Measurements from ENCODE around the gene AFTPH. TPM values are rescaled to one million over a fixed set of nuclear protein-coding genes. Genes with fewer than 3 reads are reported as not detected.

Gene AFTPH
- total and polyA plus RNA-seq, 8 donors: 29.9 to 66.4 (median 54.6) TPM

DNA sequence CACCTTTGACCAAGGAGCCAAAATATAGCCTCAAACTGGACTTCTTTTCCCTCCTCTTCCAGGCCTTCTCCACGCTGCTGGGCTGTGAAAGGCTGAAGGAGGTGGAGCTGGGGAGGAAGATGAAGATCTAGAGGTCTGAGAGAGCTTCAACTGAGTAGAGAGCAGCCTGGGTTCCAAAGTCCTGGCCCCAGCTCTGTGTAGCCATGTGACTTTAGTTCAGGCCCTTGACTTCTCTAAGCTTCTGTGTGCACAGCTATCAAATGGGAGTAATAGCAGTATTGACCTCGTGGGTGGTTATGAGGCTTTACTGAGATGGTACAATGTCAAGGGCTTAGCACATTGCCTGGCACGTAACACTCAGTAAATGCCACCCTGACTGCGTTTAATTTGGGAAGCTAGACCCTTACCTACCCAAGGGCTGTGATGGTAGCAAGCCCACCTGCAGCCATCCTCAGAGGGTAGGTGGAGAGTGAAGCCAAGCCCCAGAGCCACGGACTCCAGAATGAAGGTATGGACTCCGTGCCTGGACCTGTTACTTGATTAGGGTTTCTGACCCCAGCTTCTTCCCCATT, 91.2 kb downstream of the AFTPH start:
- DNase-seq (no peak), ATAC-seq (no peak)
- H3K4me1 ChIP-seq: no peaks in the 10 kb centered on the region
- no peaks in the 10 kb centered on the region for H3K9me3 ChIP-seq
- H3K36me3 ChIP-seq: no peaks in the 10 kb centered on the region
- no peaks in the 10 kb centered on the region for H3K27me3 ChIP-seq
- TF ChIP-seq, protein P1, sequence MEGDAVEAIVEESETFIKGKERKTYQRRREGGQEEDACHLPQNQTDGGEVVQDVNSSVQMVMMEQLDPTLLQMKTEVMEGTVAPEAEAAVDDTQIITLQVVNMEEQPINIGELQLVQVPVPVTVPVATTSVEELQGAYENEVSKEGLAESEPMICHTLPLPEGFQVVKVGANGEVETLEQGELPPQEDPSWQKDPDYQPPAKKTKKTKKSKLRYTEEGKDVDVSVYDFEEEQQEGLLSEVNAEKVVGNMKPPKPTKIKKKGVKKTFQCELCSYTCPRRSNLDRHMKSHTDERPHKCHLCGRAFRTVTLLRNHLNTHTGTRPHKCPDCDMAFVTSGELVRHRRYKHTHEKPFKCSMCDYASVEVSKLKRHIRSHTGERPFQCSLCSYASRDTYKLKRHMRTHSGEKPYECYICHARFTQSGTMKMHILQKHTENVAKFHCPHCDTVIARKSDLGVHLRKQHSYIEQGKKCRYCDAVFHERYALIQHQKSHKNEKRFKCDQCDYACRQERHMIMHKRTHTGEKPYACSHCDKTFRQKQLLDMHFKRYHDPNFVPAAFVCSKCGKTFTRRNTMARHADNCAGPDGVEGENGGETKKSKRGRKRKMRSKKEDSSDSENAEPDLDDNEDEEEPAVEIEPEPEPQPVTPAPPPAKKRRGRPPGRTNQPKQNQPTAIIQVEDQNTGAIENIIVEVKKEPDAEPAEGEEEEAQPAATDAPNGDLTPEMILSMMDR (IDR thresholded peaks at IDR 0.05): no peak
- no peak overlapping the region for H3K27ac ChIP-seq
- intact Hi-C loops (cut with DNase I): no loop called here
- no peak overlapping the region for H3K4me3 ChIP-seq

DNA sequence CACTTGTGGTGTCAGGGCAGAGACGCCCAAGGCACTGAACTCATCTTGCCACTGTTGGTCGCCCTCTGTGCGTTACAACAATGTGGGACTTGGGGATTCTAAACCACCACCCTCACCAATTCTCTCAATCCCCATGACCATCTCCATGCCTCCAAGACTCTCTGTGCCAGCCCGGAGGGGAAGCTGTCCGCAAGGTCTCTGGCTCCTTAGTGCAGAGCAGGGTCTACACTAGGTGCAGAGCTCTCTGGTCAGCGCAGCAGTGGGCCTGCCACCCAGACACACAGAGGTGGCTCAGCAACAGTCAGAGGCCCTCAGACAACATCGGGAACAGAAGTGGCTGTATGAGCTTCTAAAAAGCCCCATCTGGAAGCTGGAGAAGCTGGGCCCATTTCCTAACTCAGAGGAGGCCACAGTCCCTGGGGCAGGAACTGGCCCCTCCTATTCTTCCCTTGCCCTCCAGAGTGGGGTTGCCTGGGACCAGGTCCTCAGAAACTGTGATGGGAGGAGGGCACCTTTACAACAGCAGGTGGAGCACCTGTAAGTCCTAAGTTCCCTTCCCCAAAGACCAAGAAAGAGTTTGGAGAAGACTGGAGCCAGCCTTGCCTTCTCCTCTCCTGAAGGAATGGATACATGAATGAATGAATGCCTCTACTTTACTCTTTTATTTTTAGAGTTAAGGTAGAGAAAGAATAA, 91.9 kb downstream of the AFTPH start:
- Histone ChIP-seq H3K36me3 (no peaks in the 10 kb centered on the region), H3K27me3 (no peaks in the 10 kb centered on the region), H3K4me3 (no peak overlapping the region), H3K9me3 (no peaks in the 10 kb centered on the region), H3K27ac (no peak overlapping the region), H3K4me1 (no peaks in the 10 kb centered on the region)
- TF ChIP-seq, protein P1 (IDR thresholded peaks at IDR 0.05): no peak
- intact Hi-C loops (cut with DNase I): no loop called here
- no peak for ATAC-seq
- DNase-seq: no peak

DNA sequence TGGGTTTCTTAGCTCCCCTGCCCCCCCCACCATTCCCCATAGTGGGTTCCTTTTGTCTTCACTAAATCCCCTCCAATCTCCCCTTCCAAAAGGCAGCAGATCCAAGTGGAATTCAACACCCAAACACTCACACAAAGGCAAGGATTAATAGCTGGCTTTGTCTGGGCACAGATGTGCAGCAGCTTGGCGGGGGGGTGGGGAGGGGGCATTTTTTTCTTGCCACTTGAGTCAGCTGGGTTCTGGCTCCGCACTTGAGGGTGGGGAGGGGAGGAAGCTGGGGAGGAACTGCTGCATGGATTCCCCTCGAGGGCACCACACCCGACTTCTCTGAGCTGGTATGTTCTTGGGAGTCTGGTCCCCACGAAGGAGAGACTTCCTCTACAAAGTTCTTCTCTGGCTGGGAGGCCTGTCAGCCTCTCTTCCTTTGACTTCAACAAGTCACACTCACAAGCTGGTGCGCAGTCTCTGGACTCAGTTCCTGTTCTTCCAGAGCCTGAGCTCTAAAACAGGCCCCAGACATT, 93.6 kb downstream of the AFTPH start:
- H3K27ac ChIP-seq: no peak overlapping the region
- no peak for DNase-seq
- no peak overlapping the region for H3K4me3 ChIP-seq
- no peaks in the 10 kb centered on the region for H3K27me3 ChIP-seq
- TF ChIP-seq, protein P1 (IDR thresholded peaks at IDR 0.05): no peak
- no peaks in the 10 kb centered on the region for H3K4me1 ChIP-seq
- intact Hi-C loops (cut with DNase I): no loop called here
- no peaks in the 10 kb centered on the region for H3K9me3 ChIP-seq
- H3K36me3 ChIP-seq: no peaks in the 10 kb centered on the region
- no peak for ATAC-seq

DNA sequence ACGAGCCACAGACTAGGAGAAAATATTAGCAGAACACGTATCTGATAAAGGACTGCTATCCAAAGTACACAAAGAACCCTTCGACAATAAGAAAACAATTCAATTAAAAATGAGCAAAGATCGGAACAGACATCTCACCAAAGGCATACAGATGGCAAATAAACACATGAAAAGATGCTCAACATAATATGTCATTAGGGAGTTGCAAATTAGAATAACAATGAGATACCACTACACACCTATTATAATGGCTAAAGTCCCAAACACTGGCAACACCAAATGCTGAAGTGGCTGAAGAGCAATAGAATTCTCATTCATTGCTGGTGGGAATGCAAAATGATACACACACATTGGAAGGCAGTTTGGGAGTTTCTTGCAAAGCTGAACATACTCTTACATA, 96.5 kb downstream of the AFTPH start:
- TF ChIP-seq, protein P1 (IDR thresholded peaks at IDR 0.05): no peak

DNA sequence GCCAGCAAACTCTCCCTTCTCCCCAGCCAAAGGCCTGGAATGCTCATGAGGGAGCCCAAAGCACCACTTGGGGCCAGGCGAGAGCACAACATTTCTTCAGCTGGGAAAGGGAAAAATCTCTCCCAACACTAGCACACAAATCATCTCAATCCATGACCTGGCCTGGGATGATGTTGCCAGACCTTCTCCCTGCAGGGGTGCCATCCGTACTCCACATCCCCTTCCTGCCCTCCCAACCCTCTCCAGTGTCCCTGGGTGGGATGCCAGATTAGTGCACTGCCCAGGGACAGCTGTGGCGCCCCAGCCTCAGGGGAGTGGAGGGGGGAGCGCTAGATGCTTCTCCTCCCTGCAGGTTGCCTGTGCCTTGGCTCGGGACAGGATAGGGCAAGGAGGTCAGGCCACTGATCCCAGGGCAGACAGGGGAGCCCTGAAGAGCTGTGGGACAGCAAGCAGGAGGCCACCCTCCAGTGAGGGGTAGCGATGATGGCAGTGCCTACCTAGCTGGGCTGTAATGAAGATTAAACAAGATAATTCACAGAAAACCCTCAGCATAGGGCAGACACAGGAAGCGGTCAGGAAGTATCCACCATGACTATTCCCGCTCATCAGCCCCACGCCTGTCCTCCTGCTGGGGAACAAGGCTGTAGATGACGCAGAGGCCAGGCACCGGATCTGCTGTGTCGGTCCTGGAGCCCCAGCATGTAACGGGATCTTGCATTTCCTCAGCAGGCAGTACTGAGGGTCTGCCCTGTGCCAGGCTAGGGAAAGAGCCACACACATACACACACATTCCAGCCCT, 98.5 kb downstream of the AFTPH start:
- Histone ChIP-seq H3K27me3 (no peaks in the 10 kb centered on the region), H3K4me3 (no peak overlapping the region), H3K36me3 (no peaks in the 10 kb centered on the region), H3K27ac (no peak overlapping the region), H3K4me1 (no peaks in the 10 kb centered on the region), H3K9me3 (no peaks in the 10 kb centered on the region)
- intact Hi-C loops (cut with DNase I): no loop called here
- ATAC-seq (peak; percentile 25), DNase-seq (peak in 1 of 4 donors; percentile 50)
- TF ChIP-seq, protein P1 (IDR thresholded peaks at IDR 0.05): no peak

More for the DNA sequence above, 96.5 kb downstream of the AFTPH start:
- ATAC-seq (no peak), DNase-seq (no peak)
- intact Hi-C loops (cut with DNase I): no loop called here
- H3K9me3 ChIP-seq: no peaks in the 10 kb centered on the region
- no peaks in the 10 kb centered on the region for H3K4me1 ChIP-seq
- H3K36me3 ChIP-seq: no peaks in the 10 kb centered on the region
- H3K27ac ChIP-seq: no peak overlapping the region
- H3K27me3 ChIP-seq: no peaks in the 10 kb centered on the region
- no peak overlapping the region for H3K4me3 ChIP-seq

All from left lung (tissue), 10 donors.